Right renal cortex interstitium (tissue), 3 donors: ENCODE measurements around the gene PAFAH1B2. TPM values are rescaled to one million over a fixed set of nuclear protein-coding genes. Genes with fewer than 3 reads are reported as not detected.
"Not testable (repeated sequence)": the region's sequence is repeated elsewhere in the genome, so short reads cannot be mapped to it uniquely, and the experiment has no call there.

Source experiments
- DNase-seq, 3 donors: peaks; one replicate each; pipeline ENCODE4 v3.0.0-alpha.2; 2013; ENCODE audit warnings: low read depth in 3 of 3, low spot score in 2 of 3
- polyA plus RNA-seq, 3 donors: library from polyadenylated mRNA; unstranded; fragments of 120-200 nt; gene quantifications; one replicate each; pipeline ENCODE4 v1.2.1, GENCODE V29; 2013; ENCODE audit not compliant: insufficient read length in 3 of 3

Gene PAFAH1B2
- polyA plus RNA-seq, 3 donors = 76.5 to 82.9 (median 81.0) TPM

- no peak for DNase-seq
Measured at GRCh38 chr11:117127171-117127901, 16.8 kb upstream of the PAFAH1B2 start.

- no peak for DNase-seq
Measured at GRCh38 chr11:117128289-117128688, 15.8 kb upstream of the PAFAH1B2 start.

GRCh38 chr11:117130396-117130795 lies 13.7 kb upstream of the PAFAH1B2 start:
- DNase-seq = not testable (repeated sequence)

GRCh38 chr11:117130879-117131278 lies 13.2 kb upstream of the PAFAH1B2 start:
- no peak for DNase-seq

GRCh38 chr11:117134431-117134830 lies 9.7 kb upstream of the PAFAH1B2 start:
- DNase-seq = no peak

- DNase-seq = not testable (repeated sequence)
Measured at GRCh38 chr11:117134979-117135378, 9.1 kb upstream of the PAFAH1B2 start.

- DNase-seq = not testable (repeated sequence)
Measured at GRCh38 chr11:117137223-117138086, 6.6 kb upstream of the PAFAH1B2 start.

- DNase-seq = peak; percentile 13 to 41 (median 35)
Measured at GRCh38 chr11:117143390-117143789, 697 bp upstream of the PAFAH1B2 start.

- peak; percentile 19 to 30 (median 23) for DNase-seq
Measured at GRCh38 chr11:117144477-117145392, 648 bp downstream of the PAFAH1B2 start.

- DNase-seq = peak; percentile 25 to 41 (median 27)
Measured at GRCh38 chr11:117145393-117145761, 1.3 kb downstream of the PAFAH1B2 start.

- DNase-seq = no peak
Measured at GRCh38 chr11:117146521-117146920, 2.4 kb downstream of the PAFAH1B2 start.

GRCh38 chr11:117152066-117152465 lies 8.0 kb downstream of the PAFAH1B2 start:
- DNase-seq = no peak

- DNase-seq = no peak
Measured at GRCh38 chr11:117154468-117154867, 10.4 kb downstream of the PAFAH1B2 start.

- DNase-seq = no peak
Measured at GRCh38 chr11:117157507-117157906, 13.4 kb downstream of the PAFAH1B2 start.

- no peak for DNase-seq
Measured at GRCh38 chr11:117159892-117160291, 15.8 kb downstream of the PAFAH1B2 start.

GRCh38 chr11:117160826-117161225 lies 16.7 kb downstream of the PAFAH1B2 start:
- no peak for DNase-seq

GRCh38 chr11:117166491-117166890 lies 22.4 kb downstream of the PAFAH1B2 start:
- DNase-seq = no peak

GRCh38 chr11:117169736-117170135 lies 25.6 kb downstream of the PAFAH1B2 start:
- DNase-seq = no peak

GRCh38 chr11:117170210-117170609 lies 26.1 kb downstream of the PAFAH1B2 start:
- DNase-seq = peak in 1 of 3 donors; percentile 49

- DNase-seq = no peak
Measured at GRCh38 chr11:117171007-117171403, 26.9 kb downstream of the PAFAH1B2 start.
